Measurements from ENCODE around the gene C5orf58.

C5orf58 gene

GRCh38 chr5:170256571-170256970 is 23.8 kb downstream of the C5orf58 start:
- DNase-seq (ENCODE audit: low read depth): no peak

GRCh38 chr5:170257370-170257769 is 24.6 kb downstream of the C5orf58 start:
- no peak for DNase-seq (ENCODE audit: low read depth)

- no peak for DNase-seq (ENCODE audit: low read depth)
Observed at GRCh38 chr5:170261528-170262043, 28.8 kb downstream of the C5orf58 start.

GRCh38 chr5:170262061-170263045 is 29.6 kb downstream of the C5orf58 start:
- no peak for DNase-seq (ENCODE audit: low read depth)

GRCh38 chr5:170263906-170264305 is 31.1 kb downstream of the C5orf58 start:
- DNase-seq (ENCODE audit: low read depth): no peak

GRCh38 chr5:170265522-170265921 is 32.7 kb downstream of the C5orf58 start:
- DNase-seq (ENCODE audit: low read depth): no peak

- DNase-seq (ENCODE audit: low read depth): no peak
Observed at GRCh38 chr5:170266570-170267381, 34.0 kb downstream of the C5orf58 start.

- no peak for DNase-seq (ENCODE audit: low read depth)
Observed at GRCh38 chr5:170267431-170268152, 34.8 kb downstream of the C5orf58 start.

GRCh38 chr5:170268153-170268689 is 35.4 kb downstream of the C5orf58 start:
- DNase-seq (ENCODE audit: low read depth): no peak

GRCh38 chr5:170268884-170269283 is 36.1 kb downstream of the C5orf58 start:
- DNase-seq (ENCODE audit: low read depth): no peak

GRCh38 chr5:170269579-170269978 is 36.8 kb downstream of the C5orf58 start:
- DNase-seq (ENCODE audit: low read depth): no peak

GRCh38 chr5:170270293-170271069 is 37.7 kb downstream of the C5orf58 start:
- no peak for DNase-seq (ENCODE audit: low read depth)

- no peak for DNase-seq (ENCODE audit: low read depth)
Observed at GRCh38 chr5:170273968-170274710, 41.4 kb downstream of the C5orf58 start.

GRCh38 chr5:170275376-170275994 is 42.7 kb downstream of the C5orf58 start:
- no peak for DNase-seq (ENCODE audit: low read depth)

GRCh38 chr5:170276140-170276539 is 43.4 kb downstream of the C5orf58 start:
- no peak for DNase-seq (ENCODE audit: low read depth)

GRCh38 chr5:170277867-170278281 is 45.1 kb downstream of the C5orf58 start:
- DNase-seq (ENCODE audit: low read depth): no peak

GRCh38 chr5:170278611-170279458 is 46.0 kb downstream of the C5orf58 start:
- DNase-seq (ENCODE audit: low read depth): no peak

- no peak for DNase-seq (ENCODE audit: low read depth)
Observed at GRCh38 chr5:170279459-170279817, 46.7 kb downstream of the C5orf58 start.

- DNase-seq (ENCODE audit: low read depth): no peak
Observed at GRCh38 chr5:170280011-170280493, 47.3 kb downstream of the C5orf58 start.
